H1 (cell line): ENCODE data around the gene TMEM178B. TPM values are rescaled to one million over a fixed set of nuclear protein-coding genes. Genes with fewer than 3 reads are reported as not detected.

Experiments used
- CTCF ChIA-PET: fragments of 300-600 bp; sonication (Branson Sonifier 250); formaldehyde crosslinking; loops from one replicate; lab custom pipeline; 2021; ENCODE audit not compliant: partially characterized antibody; lab: Charles Lee
- POLR2A ChIA-PET: fragments of 300-600 bp; sonication (Branson Sonifier 250); formaldehyde crosslinking; loops from one replicate; lab custom pipeline; 2021; ENCODE audit warnings: inconsistent platforms; ENCODE audit not compliant: partially characterized antibody; lab: Charles Lee
- DNase-seq, 2 experiments: peaks; one replicate each; pipeline versions ENCODE4 v3.0.0 to v3.0.0-alpha.2; 2010 to 2022; ENCODE audit warnings: low spot score in 2 of 2, low read depth in 1 of 2, mixed read lengths in 1 of 2
- FAIRE-seq: peaks from 2 replicates; lab custom pipeline; 2011; peaks lifted over from hg19 to GRCh38; lab: Jason Lieb, UNC
- H2AFZ ChIP-seq: 2 replicates; pipeline ENCODE4 v1.8.1; 2012; ENCODE audit warnings: low read length, inconsistent platforms
- H2AK5ac ChIP-seq: 2 replicates; pipeline ENCODE4 v1.6.1; 2013; ENCODE audit warnings: low read depth, low read length
- H2BK120ac ChIP-seq: replicated peaks from 2 replicates; pipeline ENCODE3; 2013; ENCODE audit warnings: low read depth, low read length, inconsistent platforms
- H2BK12ac ChIP-seq: 2 replicates; pipeline ENCODE4 v1.6.1; 2013; ENCODE audit warnings: low read depth, low read length
- H2BK15ac ChIP-seq: 2 replicates; pipeline ENCODE4 v1.6.1; 2013; ENCODE audit warnings: low read length
- H2BK20ac ChIP-seq: 2 replicates; pipeline ENCODE4 v1.6.1; 2013; ENCODE audit warnings: low read length
- H2BK5ac ChIP-seq: 2 replicates; pipeline ENCODE4 v1.6.1; 2013; ENCODE audit warnings: low read depth, low read length
- H3K14ac ChIP-seq: 2 replicates; pipeline ENCODE4 v1.6.1; 2013; ENCODE audit warnings: inconsistent platforms; ENCODE audit not compliant: insufficient read length
- H3K18ac ChIP-seq: 2 replicates; pipeline ENCODE4 v1.6.1; 2013; ENCODE audit warnings: low read length; ENCODE audit errors: extremely low read depth
- H3K23ac ChIP-seq: 2 replicates; pipeline ENCODE4 v1.6.1; 2013; ENCODE audit warnings: inconsistent platforms; ENCODE audit not compliant: insufficient read length
- H3K23me2 ChIP-seq: 2 replicates; pipeline ENCODE4 v1.6.1; 2013; ENCODE audit warnings: low read depth, low read length
- H3K27ac ChIP-seq: 2 replicates; pipeline ENCODE4 v1.6.1; 2011; ENCODE audit warnings: low read depth, low read length, inconsistent platforms
- H3K27me3 ChIP-seq, 4 experiments: replicated peaks in 1 of 4; 1 replicate in 1 of 4; 2 replicates in 3 of 4; pipeline versions ENCODE4 v1.6.1 to v1.8.1; 2011 to 2013; ENCODE audit warnings: low read length in 3 of 4, mild to moderate bottlenecking in 3 of 4, inconsistent platforms in 2 of 4, mixed read lengths in 2 of 4, moderate library complexity in 1 of 4; ENCODE audit not compliant: control insufficient read depth in 3 of 4, insufficient read depth in 3 of 4; ENCODE audit errors: extremely low read depth in 1 of 4
- H3K36me3 ChIP-seq, 4 experiments: 2 replicates each; pipeline versions ENCODE4 v1.6.1 to v1.8.1; 2011 to 2013; ENCODE audit warnings: mild to moderate bottlenecking in 4 of 4, low read length in 3 of 4, moderate library complexity in 2 of 4, control low read depth in 1 of 4, inconsistent platforms in 1 of 4; ENCODE audit not compliant: insufficient read depth in 4 of 4, control insufficient read depth in 2 of 4
- H3K4ac ChIP-seq: replicated peaks from 2 replicates; pipeline ENCODE3; 2013; ENCODE audit warnings: low read length, low read depth, mixed read lengths, inconsistent platforms; ENCODE audit not compliant: insufficient read length
- H3K4me1 ChIP-seq, 4 experiments: replicated peaks in 1 of 4; 1 replicate in 1 of 4; 2 replicates in 3 of 4; pipeline versions ENCODE4 v1.6.1 to v1.8.1; 2011 to 2013; ENCODE audit warnings: low read length in 3 of 4, inconsistent platforms in 2 of 4, mixed read lengths in 1 of 4; ENCODE audit not compliant: insufficient read depth in 4 of 4, control insufficient read depth in 3 of 4
- H3K4me2 ChIP-seq, 2 experiments: 2 replicates each; pipeline versions ENCODE4 v1.6.1 to v1.8.1; 2011 to 2013; ENCODE audit warnings: low read depth in 2 of 2, low read length in 2 of 2, control low read depth in 1 of 2, inconsistent platforms in 1 of 2, mild to moderate bottlenecking in 1 of 2; ENCODE audit not compliant: insufficient read depth in 1 of 2
- H3K4me3 ChIP-seq, 4 experiments: fragments of 200-600, 300-600 bp in 1 of 4; sonication (generic), shearing (Covaris generic), sonication (Bioruptor Twin) in 1 of 4; 2 replicates each; pipeline versions ENCODE4 v1.5.1 to v1.8.1; 2011 to 2016; ENCODE audit warnings: low read length in 4 of 4, low read depth in 3 of 4, control low read depth in 2 of 4, inconsistent platforms in 2 of 4, mild to moderate bottlenecking in 2 of 4, mixed read lengths in 1 of 4, moderate library complexity in 1 of 4; ENCODE audit not compliant: insufficient read depth in 2 of 4; ENCODE audit errors: extremely low read depth in 1 of 4
- H3K56ac ChIP-seq: replicated peaks from 2 replicates; pipeline ENCODE3; 2013; ENCODE audit warnings: low read depth, mild to moderate bottlenecking, mixed read lengths, low read length, inconsistent platforms; ENCODE audit not compliant: insufficient read length
- H3K79me1 ChIP-seq: 2 replicates; pipeline ENCODE4 v1.6.1; 2013; ENCODE audit warnings: low read depth, low read length, control low read depth
- H3K79me2 ChIP-seq, 2 experiments: 2 replicates each; pipeline versions ENCODE4 v1.6.1 to v1.8.1; 2012 to 2013; ENCODE audit warnings: low read length in 2 of 2, mild to moderate bottlenecking in 2 of 2, inconsistent platforms in 1 of 2; ENCODE audit not compliant: insufficient read depth in 2 of 2, control insufficient read depth in 1 of 2
- H3K9ac ChIP-seq, 4 experiments: replicated peaks in 1 of 4; 1 replicate in 1 of 4; 2 replicates in 3 of 4; pipeline versions ENCODE4 v1.6.1 to v1.8.1; 2011 to 2013; ENCODE audit warnings: low read depth in 3 of 4, low read length in 3 of 4, control low read depth in 2 of 4, mild to moderate bottlenecking in 2 of 4, moderate library complexity in 2 of 4, inconsistent platforms in 1 of 4; ENCODE audit errors: extremely low read depth in 1 of 4
- H3K9me3 ChIP-seq, 2 experiments: 2 replicates each; pipeline versions ENCODE4 v1.6.1 to v1.8.1; 2012 to 2013; ENCODE audit warnings: mild to moderate bottlenecking in 2 of 2, moderate library complexity in 2 of 2, control low read depth in 1 of 2, inconsistent platforms in 1 of 2, low read depth in 1 of 2, low read length in 1 of 2, mixed read lengths in 1 of 2; ENCODE audit not compliant: insufficient read depth in 2 of 2
- H4K20me1 ChIP-seq, 2 experiments: replicated peaks in 1 of 2; 2 replicates each; pipeline versions ENCODE3 to v1.8.1; 2011 to 2013; ENCODE audit warnings: inconsistent platforms in 2 of 2, low read length in 2 of 2, mild to moderate bottlenecking in 1 of 2; ENCODE audit not compliant: insufficient read depth in 2 of 2, control insufficient read depth in 1 of 2
- H4K5ac ChIP-seq: 2 replicates; pipeline ENCODE4 v1.6.1; 2013; ENCODE audit warnings: low read length, low read depth, mixed read lengths, inconsistent platforms; ENCODE audit not compliant: insufficient read length
- H4K8ac ChIP-seq: 2 replicates; pipeline ENCODE4 v1.8.0; 2013; ENCODE audit warnings: mild to moderate bottlenecking, moderate library complexity, low read length, inconsistent platforms; ENCODE audit not compliant: insufficient read depth; ENCODE audit errors: extremely low read depth
- H4K91ac ChIP-seq: replicated peaks from 2 replicates; pipeline ENCODE3; 2013; ENCODE audit warnings: low read length, mixed read lengths, inconsistent platforms; ENCODE audit not compliant: insufficient read length
- CHD1 ChIP-seq: IDR thresholded peaks from 2 replicates; pipeline ENCODE4 v1.6.1; 2012; ENCODE audit warnings: low read depth, low read length, improper control_type of control experiment
- SP4 ChIP-seq: IDR thresholded peaks from 2 replicates; pipeline ENCODE4 v1.6.1; 2012; ENCODE audit warnings: low read length, inconsistent platforms
- WGBS, 2 experiments: shearing (Covaris generic) in 1 of 2; methylation state at CpG; one replicate each; pipeline versions ENCODE4 v1.1.6 to v1.1.7; 2013 to 2015; ENCODE audit warnings: low lambda C conversion rate in 2 of 2, mixed read lengths in 2 of 2, inconsistent platforms in 1 of 2, low coverage in 1 of 2, missing lambda C conversion rate in 1 of 2; ENCODE audit not compliant: insufficient replicate concordance in 2 of 2, insufficient coverage in 1 of 2, insufficient read length in 1 of 2; ENCODE audit errors: extremely low coverage in 1 of 2, missing lambda C conversion rate in 1 of 2; 5-methylcytosine and 5-hydroxymethylcytosine counted together
- polyA plus RNA-seq, 7 experiments: library from polyadenylated mRNA; depleted of rRNA in 3 of 7; stranded (reverse) in 5 of 7; unstranded in 2 of 7; fragments of >200 nt in 5 of 7; fragments of 200-250 nt in 2 of 7; gene quantifications; 1 replicate in 5 of 7; 2 replicates in 1 of 7; 4 replicates in 1 of 7; pipeline versions ENCODE4 v1.2.1 to v1.2.3, GENCODE V29; 2011 to 2013; ENCODE audit warnings: missing spikeins in 2 of 7, mixed read lengths in 2 of 7
- total RNA-seq: library from RNA; stranded (reverse); fragmentation: NEBNext Ultra II Directional; extraction: Animal tissue kit (Norgen Biotek cat#: 25700); gene quantifications from 2 replicates; pipeline ENCODE4 v1.2.1, GENCODE V29; 2021

The TMEM178B gene
- total and polyA plus RNA-seq, 2 of the 8 experiments (the other 6 are each of a cell fraction or from before 2014, with no cell fraction given): 5.3 to 18.1 TPM

- Histone ChIP-seq H3K56ac (no peak overlapping the region), H2BK20ac (no peak overlapping the region), H3K79me1 (no peaks in the 10 kb centered on the region), H3K27ac (no peak overlapping the region), H2BK120ac (no peak overlapping the region), H3K4me1 (peaks cover 0 to 12% (median 3%) of the 10 kb centered on the region in 4 experiments; a peak in 2 of 7 replicates), H3K23me2 (no peaks in the 10 kb centered on the region), H3K14ac (no peak overlapping the region), H3K27me3 (no peaks in the 10 kb centered on the region), H2BK12ac (no peak overlapping the region), H2AFZ (no peak overlapping the region), H4K20me1 (no peaks in the 10 kb centered on the region), H4K5ac (no peak overlapping the region), H3K79me2 (no peaks in the 10 kb centered on the region), H3K4ac (no peak overlapping the region), H2BK15ac (no peak overlapping the region), H2BK5ac (no peak overlapping the region), H3K4me2 (no peak overlapping the region), H2AK5ac (no peak overlapping the region), H3K9me3 (no peaks in the 10 kb centered on the region), H3K18ac (no peak overlapping the region), H3K4me3 (no peak overlapping the region), H4K8ac (no peak overlapping the region), H3K23ac (no peak overlapping the region), H3K9ac (no peak overlapping the region)
- FAIRE-seq (no peak), DNase-seq (no peak)
- ChIA-PET CTCF (interaction anchor here (0.8 to 1.5 kb wide), 3 partner anchors 11 to 185 kb away, joined by 3 to 7 read pairs (median 3); no protein-coding TSS in a partner anchor), POLR2A (no interaction called here)
- TF ChIP-seq CHD1 (no peak), SP4 (no peak)
- TF ChIP-seq, all 59 proteins: peak for 0
- 83% methylated on average over 8 of the region's 8 CpGs; no CpG with 5 or more reads in 1 of the 2 experiments for WGBS, 2 experiments
- H3K36me3 ChIP-seq: no peaks in the 10 kb centered on the region
- no peak overlapping the region for H4K91ac ChIP-seq
Observed at GRCh38 chr7:141463986-141464385, 390.1 kb downstream of the TMEM178B start.
